MM.1S (cell line): ENCODE measurements around the gene LRRTM1.

ENCODE experiments used
- EZH2 ChIP-seq: fragments of 300-600 bp; sonication (generic); optimal IDR thresholded peaks from 2 replicates; pipeline ENCODE3; 2017; ENCODE audit warnings: low read depth, mild to moderate bottlenecking, antibody characterized with exemption, low read length, mixed read lengths
- EZH2phosphoT487 ChIP-seq: fragments of 300-600 bp; sonication (generic); IDR thresholded peaks from 2 replicates; pipeline ENCODE4 v1.6.1; 2018; ENCODE audit warnings: antibody characterized with exemption, low read length
- TF ChIP-seq, protein P1 (sequence below): fragments of 300-600 bp; sonication (generic); IDR thresholded peaks from 2 replicates; pipeline ENCODE4 v1.5.1; 2016; ENCODE audit warnings: antibody characterized with exemption, low read length, mixed read lengths

DNA sequence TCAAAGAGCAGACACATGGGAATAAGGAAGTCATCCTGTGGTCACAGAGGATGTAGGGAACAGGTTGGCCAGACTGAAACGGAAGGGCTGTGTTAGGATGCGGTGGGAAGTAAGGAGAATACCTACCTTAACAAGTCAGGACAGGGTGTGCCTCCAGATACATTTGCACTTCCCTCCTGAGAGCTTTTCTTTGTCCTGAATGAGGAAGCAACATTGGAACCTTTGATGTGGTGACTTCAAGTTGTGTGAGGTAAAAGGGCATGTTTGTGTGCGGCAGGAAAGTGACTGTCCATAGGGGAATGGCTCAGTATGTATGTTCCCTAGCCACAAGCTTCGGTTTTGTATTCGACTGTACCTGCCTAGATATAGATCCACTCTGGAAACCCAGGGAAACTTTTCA lies 24.9 kb upstream of the LRRTM1 start:
- TF ChIP-seq, protein P1, sequence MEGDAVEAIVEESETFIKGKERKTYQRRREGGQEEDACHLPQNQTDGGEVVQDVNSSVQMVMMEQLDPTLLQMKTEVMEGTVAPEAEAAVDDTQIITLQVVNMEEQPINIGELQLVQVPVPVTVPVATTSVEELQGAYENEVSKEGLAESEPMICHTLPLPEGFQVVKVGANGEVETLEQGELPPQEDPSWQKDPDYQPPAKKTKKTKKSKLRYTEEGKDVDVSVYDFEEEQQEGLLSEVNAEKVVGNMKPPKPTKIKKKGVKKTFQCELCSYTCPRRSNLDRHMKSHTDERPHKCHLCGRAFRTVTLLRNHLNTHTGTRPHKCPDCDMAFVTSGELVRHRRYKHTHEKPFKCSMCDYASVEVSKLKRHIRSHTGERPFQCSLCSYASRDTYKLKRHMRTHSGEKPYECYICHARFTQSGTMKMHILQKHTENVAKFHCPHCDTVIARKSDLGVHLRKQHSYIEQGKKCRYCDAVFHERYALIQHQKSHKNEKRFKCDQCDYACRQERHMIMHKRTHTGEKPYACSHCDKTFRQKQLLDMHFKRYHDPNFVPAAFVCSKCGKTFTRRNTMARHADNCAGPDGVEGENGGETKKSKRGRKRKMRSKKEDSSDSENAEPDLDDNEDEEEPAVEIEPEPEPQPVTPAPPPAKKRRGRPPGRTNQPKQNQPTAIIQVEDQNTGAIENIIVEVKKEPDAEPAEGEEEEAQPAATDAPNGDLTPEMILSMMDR = no peak
- TF ChIP-seq EZH2phosphoT487 = no peak
- TF ChIP-seq EZH2 = no peak
